Measurements from ENCODE around the gene GUCA1A.

GUCA1A gene

GRCh38 chr6:42173101-42173500 lies at the start of gene GUCA1A:
Gene GUCA1A, plus strand, starts transcription at chr6:42173364. Its CDS starts 250 bp downstream, at chr6:42173614.
- DNase-seq, result no peak

GRCh38 chr6:42123379-42124103 lies 49.6 kb upstream of the GUCA1A start:
- DNase-seq, result no peak

- no peak for DNase-seq
Measured at GRCh38 chr6:42124223-42124836, 48.8 kb upstream of the GUCA1A start.

GRCh38 chr6:42125231-42125630 lies 47.9 kb upstream of the GUCA1A start:
- DNase-seq, result no peak

GRCh38 chr6:42125663-42126062 lies 47.5 kb upstream of the GUCA1A start:
- no peak for DNase-seq

GRCh38 chr6:42128460-42129359 lies 44.5 kb upstream of the GUCA1A start:
- DNase-seq, result no peak

- DNase-seq, result no peak
Measured at GRCh38 chr6:42129360-42129676, 43.8 kb upstream of the GUCA1A start.

GRCh38 chr6:42131531-42131930 lies 41.6 kb upstream of the GUCA1A start:
- no peak for DNase-seq

- no peak for DNase-seq
Measured at GRCh38 chr6:42133926-42134325, 39.2 kb upstream of the GUCA1A start.

GRCh38 chr6:42135161-42135560 lies 38.0 kb upstream of the GUCA1A start:
- no peak for DNase-seq

GRCh38 chr6:42135722-42136121 lies 37.4 kb upstream of the GUCA1A start:
- DNase-seq, result no peak

GRCh38 chr6:42136508-42137193 lies 36.5 kb upstream of the GUCA1A start:
- no peak for DNase-seq

GRCh38 chr6:42137194-42137753 lies 35.9 kb upstream of the GUCA1A start:
- DNase-seq, result no peak

GRCh38 chr6:42138190-42138589 lies 35.0 kb upstream of the GUCA1A start:
- no peak for DNase-seq

GRCh38 chr6:42138630-42139619 lies 34.2 kb upstream of the GUCA1A start:
- no peak for DNase-seq

GRCh38 chr6:42140032-42140431 lies 33.1 kb upstream of the GUCA1A start:
- no peak for DNase-seq

GRCh38 chr6:42140756-42141602 lies 32.2 kb upstream of the GUCA1A start:
- DNase-seq, result no peak

- DNase-seq, result peak; percentile 13
Measured at GRCh38 chr6:42141603-42142117, 31.5 kb upstream of the GUCA1A start.

- DNase-seq, result peak; percentile 26
Measured at GRCh38 chr6:42142118-42142835, 30.9 kb upstream of the GUCA1A start, which contains the start of gene C6orf132. Gene C6orf132, minus strand, starts transcription at chr6:42142620. Its CDS starts 176 bp downstream, at chr6:42142444.
